A673 (cell line): ENCODE data around the gene NSG2. TPM values are rescaled to one million over a fixed set of nuclear protein-coding genes. Genes with fewer than 3 reads are reported as not detected.

Source experiments
- BruUV-seq: library from RNA; stranded (reverse); fragments of 400-500 nt; replicated peaks from 2 replicates; lab custom pipeline; 2021; lab: Mats Ljungman, UMichigan
- CTCF ChIA-PET: fragments of 300-600 bp; sonication (Branson Sonifier 250); formaldehyde crosslinking; loops from one replicate; lab custom pipeline; 2022; ENCODE audit warnings: antibody characterized with exemption; lab: Charles Lee
- POLR2A ChIA-PET: fragments of 300-600 bp; sonication (Branson Sonifier 250); formaldehyde crosslinking; loops from one replicate; lab custom pipeline; 2022; ENCODE audit warnings: antibody characterized with exemption; ENCODE audit not compliant: low non-redundant PET; lab: Charles Lee
- DNase-seq: peaks from one replicate; pipeline ENCODE4 v3.0.0-alpha.2; 2015; ENCODE audit warnings: low spot score
- H3K27ac ChIP-seq: fragments of 200-600 bp; sonication (generic); 2 replicates; pipeline ENCODE4 v1.5.1; 2016; ENCODE audit warnings: mixed run types, low read depth, mild to moderate bottlenecking, mixed read lengths, antibody characterized with exemption, low read length; ENCODE audit not compliant: poor library complexity, severe bottlenecking
- H3K27me3 ChIP-seq: fragments of 200-600 bp; sonication (generic); replicated peaks from 2 replicates; pipeline ENCODE4 v1.6.1; 2017; ENCODE audit warnings: mixed run types, low read depth, mild to moderate bottlenecking, mixed read lengths, antibody characterized with exemption, low read length; ENCODE audit not compliant: insufficient read depth, poor library complexity
- H3K36me3 ChIP-seq: fragments of 200-600 bp; sonication (generic); 2 replicates; pipeline ENCODE4 v1.6.1; 2016; ENCODE audit warnings: mixed run types, mild to moderate bottlenecking, mixed read lengths, antibody characterized with exemption, low read length; ENCODE audit not compliant: insufficient read depth, poor library complexity, severe bottlenecking
- H3K4me1 ChIP-seq: fragments of 200-600 bp; sonication (generic); 2 replicates; pipeline ENCODE4 v1.6.1; 2017; ENCODE audit warnings: mixed run types, mild to moderate bottlenecking, mixed read lengths, antibody characterized with exemption, low read length; ENCODE audit not compliant: insufficient read depth, poor library complexity, severe bottlenecking
- H3K4me3 ChIP-seq: fragments of 200-600 bp; sonication (generic); 2 replicates; pipeline ENCODE4 v1.5.1; 2016; ENCODE audit warnings: low read depth, mixed run types, mild to moderate bottlenecking, mixed read lengths, low read length; ENCODE audit not compliant: poor library complexity, severe bottlenecking
- H3K9me3 ChIP-seq: fragments of 200-600 bp; sonication (generic); 2 replicates; pipeline ENCODE4 v1.6.1; 2016; ENCODE audit warnings: mixed run types, low read depth, mild to moderate bottlenecking, mixed read lengths, antibody characterized with exemption, low read length; ENCODE audit not compliant: poor library complexity, severe bottlenecking
- EZH2 ChIP-seq: fragments of 200-600 bp; sonication (generic); IDR thresholded peaks from 2 replicates; pipeline ENCODE4 v1.6.1; 2017; ENCODE audit warnings: borderline replicate concordance, low read depth, mild to moderate bottlenecking, mixed read lengths, antibody characterized with exemption, low read length; ENCODE audit not compliant: poor library complexity, severe bottlenecking
- intact Hi-C: fragments of 100-400 bp; cut with micrococcal nuclease; formaldehyde crosslinking; loops from one replicate; pipeline ENCODE4 v1.10.0; 2022; ENCODE audit not compliant: unreplicated experiment
- total RNA-seq: library from RNA; stranded (reverse); gene quantifications from 2 replicates; pipeline ENCODE4 v1.2.3, GENCODE V29; 2021
- TF ChIP-seq, protein P1 (sequence below): fragments of 300-800, 200-600 bp; sonication (generic); conservative IDR thresholded peaks from 2 replicates; pipeline ENCODE4 v1.5.1; 2017; ENCODE audit warnings: low read depth, mild to moderate bottlenecking, antibody characterized with exemption, low read length, moderate library complexity, mixed read lengths

Gene NSG2
- total RNA-seq, 1 experiment from 2014 or later, result 0.60 TPM

DNA sequence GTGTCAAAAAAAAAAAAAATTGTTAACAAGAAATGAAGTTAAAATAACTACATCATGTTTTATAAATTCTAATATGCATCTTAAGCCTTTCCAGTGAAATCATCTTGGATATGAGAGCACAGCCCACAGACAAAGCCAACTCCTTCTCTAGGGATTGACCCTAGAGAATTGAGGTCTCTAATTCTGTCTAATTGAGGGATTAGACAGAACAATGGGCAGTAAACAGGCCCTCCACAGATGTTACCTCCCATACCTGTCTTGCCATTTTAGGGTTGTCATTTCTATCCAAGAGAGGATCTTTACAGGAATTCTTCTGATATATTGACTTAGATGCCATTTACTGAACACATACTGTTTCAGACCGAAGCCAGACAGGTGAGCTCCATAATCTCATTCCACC lies 42.3 kb downstream of the NSG2 start:
- no peaks in the 10 kb centered on the region for H3K4me1 ChIP-seq
- H3K4me3 ChIP-seq, result no peak overlapping the region
- ChIA-PET POLR2A (no interaction called here), CTCF (no interaction called here)
- no peak for TF ChIP-seq EZH2
- TF ChIP-seq, protein P1, sequence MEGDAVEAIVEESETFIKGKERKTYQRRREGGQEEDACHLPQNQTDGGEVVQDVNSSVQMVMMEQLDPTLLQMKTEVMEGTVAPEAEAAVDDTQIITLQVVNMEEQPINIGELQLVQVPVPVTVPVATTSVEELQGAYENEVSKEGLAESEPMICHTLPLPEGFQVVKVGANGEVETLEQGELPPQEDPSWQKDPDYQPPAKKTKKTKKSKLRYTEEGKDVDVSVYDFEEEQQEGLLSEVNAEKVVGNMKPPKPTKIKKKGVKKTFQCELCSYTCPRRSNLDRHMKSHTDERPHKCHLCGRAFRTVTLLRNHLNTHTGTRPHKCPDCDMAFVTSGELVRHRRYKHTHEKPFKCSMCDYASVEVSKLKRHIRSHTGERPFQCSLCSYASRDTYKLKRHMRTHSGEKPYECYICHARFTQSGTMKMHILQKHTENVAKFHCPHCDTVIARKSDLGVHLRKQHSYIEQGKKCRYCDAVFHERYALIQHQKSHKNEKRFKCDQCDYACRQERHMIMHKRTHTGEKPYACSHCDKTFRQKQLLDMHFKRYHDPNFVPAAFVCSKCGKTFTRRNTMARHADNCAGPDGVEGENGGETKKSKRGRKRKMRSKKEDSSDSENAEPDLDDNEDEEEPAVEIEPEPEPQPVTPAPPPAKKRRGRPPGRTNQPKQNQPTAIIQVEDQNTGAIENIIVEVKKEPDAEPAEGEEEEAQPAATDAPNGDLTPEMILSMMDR, result no peak
- no peak for DNase-seq
- H3K27ac ChIP-seq, result no peak overlapping the region
- no peaks in the 10 kb centered on the region for H3K36me3 ChIP-seq
- no peaks in the 10 kb centered on the region for H3K27me3 ChIP-seq
- no TSS peak for BruUV-seq
- intact Hi-C loops, result no loop called here
- no peaks in the 10 kb centered on the region for H3K9me3 ChIP-seq

DNA sequence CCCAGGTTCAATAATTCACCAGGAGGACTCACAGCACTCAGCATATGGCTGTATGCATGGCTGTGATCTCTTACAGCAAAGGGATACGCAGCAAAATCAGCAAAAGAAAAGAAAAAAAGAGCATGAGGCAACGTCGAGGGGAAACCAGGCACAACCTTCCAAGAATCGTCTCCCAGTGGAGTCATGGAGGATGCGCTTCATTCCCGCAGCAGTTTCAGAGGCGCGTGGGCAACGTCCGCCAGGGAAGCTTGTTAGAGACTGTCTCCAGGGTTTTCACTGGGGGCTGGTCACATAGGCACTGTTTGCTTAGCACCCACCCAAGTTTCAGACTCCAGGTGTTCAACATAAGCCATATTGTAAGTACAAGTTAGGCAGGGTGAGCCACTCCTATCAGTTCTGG lies 44.6 kb downstream of the NSG2 start:
- intact Hi-C loops, result no loop called here
- POLR2A ChIA-PET, result no interaction called here
- CTCF ChIA-PET, result no interaction called here
- no peak for DNase-seq
- no peak overlapping the region for H3K4me3 ChIP-seq
- no peak overlapping the region for H3K27ac ChIP-seq
- H3K9me3 ChIP-seq, result no peaks in the 10 kb centered on the region
- TF ChIP-seq, protein P1, result no peak
- TF ChIP-seq EZH2, result no peak
- BruUV-seq, result no TSS peak
- H3K27me3 ChIP-seq, result no peaks in the 10 kb centered on the region
- no peaks in the 10 kb centered on the region for H3K36me3 ChIP-seq
- H3K4me1 ChIP-seq, result no peaks in the 10 kb centered on the region

DNA sequence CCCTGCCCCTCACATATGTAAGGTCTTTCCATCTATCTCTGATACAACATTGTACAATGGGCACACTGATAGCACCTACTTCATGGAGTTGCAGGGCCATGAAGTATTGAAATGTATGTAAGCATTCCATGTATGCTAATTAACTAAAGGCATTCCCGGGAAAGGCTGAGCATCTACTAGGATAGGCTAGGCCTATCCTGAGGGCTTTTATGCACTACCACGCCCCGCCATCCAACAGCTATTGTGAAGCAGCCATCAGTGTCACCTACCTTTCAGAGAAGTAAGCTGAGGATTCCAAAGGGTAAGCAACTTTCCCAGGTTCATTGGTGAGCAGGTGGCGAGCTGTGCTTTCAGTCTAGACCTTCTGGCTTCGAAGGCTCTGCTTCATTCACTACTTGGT lies 47.6 kb downstream of the NSG2 start:
- Histone ChIP-seq H3K27ac (no peak overlapping the region), H3K9me3 (no peaks in the 10 kb centered on the region), H3K4me3 (no peak overlapping the region), H3K27me3 (no peaks in the 10 kb centered on the region), H3K4me1 (no peaks in the 10 kb centered on the region), H3K36me3 (no peaks in the 10 kb centered on the region)
- POLR2A ChIA-PET, result no interaction called here
- no TSS peak for BruUV-seq
- TF ChIP-seq EZH2, result no peak
- TF ChIP-seq, protein P1, result no peak
- DNase-seq, result no peak
- intact Hi-C loops, result no loop called here
- CTCF ChIA-PET, result no interaction called here
